Hippocampal formation (tissue), 2 donors: ENCODE measurements around the gene KIF3A.

Experiments used
- DNase-seq, 2 donors: peaks; one replicate each; lab custom pipeline; 2025; lab: John Stamatoyannopoulos, UW

KIF3A gene

DNA sequence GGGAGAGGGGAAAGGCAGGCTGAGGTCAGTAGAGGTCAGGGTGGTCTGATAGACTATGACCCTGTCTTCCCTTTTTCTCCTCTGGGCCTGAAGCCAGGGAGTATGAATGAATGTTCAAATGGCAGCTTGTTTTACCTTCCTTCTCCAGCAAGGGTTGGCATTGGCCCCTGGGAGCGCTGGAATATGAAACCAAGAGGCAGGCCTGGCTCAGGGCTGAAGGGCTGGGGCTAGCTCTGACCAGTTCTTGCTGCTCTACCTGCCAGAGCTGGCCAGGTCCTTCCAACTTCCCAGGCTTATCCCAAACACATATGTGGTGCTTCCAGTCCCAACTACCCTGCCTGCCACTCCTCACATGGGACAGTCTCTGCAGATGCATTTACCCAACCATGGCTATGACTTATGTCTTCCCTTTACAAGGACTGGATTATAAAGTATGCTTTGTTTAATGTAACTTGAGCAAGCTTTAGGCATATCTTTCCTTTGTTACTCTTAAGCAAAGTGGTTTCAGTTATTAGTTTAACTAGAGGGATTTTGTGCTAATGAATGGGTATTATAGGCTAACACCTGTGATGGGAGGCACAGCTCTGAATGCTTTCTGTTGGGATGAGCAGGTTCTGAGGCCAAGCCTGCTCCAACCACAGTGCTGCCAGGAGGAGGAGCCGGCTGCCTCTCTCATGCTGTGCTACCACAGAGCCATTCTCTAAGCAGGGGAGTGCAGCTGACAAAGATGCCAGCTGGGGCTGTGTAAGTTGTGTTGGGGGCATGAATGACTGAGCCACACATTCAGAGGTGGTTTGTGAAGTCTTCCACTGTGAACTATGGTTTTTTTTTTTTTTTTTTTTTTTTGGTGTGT is 16.0 kb upstream of the KIF3A start:
- DNase-seq = peak; percentile 73 to 75

DNA sequence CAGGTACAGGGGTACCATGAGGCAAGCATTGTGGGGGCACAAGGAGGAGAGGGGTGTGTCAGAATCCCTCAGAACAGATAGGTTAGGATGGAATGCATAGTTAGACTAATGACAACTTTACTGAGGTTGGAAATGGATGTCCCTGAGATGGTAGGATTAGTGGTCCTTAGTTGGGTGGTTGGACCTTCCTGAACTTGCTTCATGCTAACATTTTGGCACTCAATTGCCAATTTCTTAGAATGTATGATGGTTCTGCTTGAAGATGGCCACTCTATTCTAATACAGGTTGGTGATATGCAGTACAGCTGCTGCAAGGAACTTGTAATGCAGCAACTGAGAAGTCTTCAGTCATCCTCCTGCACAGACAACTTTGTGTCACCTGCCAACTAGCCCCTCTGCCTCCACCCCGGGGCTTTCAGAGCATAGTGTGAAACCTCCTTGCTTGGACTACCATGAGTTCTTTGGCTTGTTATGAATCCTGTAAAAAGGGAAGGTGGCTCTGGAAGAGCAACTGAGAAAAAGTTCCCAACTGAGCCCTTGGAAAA is 15.3 kb upstream of the KIF3A start:
- DNase-seq = no peak

- no peak for DNase-seq
Measured at GRCh38 chr5:132751971-132752580, 14.7 kb upstream of the KIF3A start.

DNA sequence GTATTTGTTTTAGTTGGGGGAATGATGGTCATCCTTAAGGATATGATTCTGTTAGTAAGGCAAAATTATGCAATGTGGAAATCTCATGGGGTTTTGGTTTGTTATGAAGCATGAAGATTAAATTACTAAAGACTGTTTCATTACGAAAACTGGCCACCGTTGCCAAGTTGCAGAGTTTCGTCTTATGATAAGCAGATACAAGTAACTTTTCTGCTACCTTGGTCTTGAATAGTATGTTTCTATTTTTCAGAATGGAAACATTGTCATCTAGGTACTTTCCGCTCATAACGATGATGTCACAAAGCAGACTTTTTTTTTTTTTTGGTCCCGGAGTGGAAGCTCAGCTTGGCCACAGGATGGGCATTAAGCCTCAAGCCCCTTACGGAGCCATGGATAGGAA is 14.1 kb upstream of the KIF3A start:
- no peak for DNase-seq

GRCh38 chr5:132750471-132751230 is 13.3 kb upstream of the KIF3A start:
- no peak for DNase-seq

DNA sequence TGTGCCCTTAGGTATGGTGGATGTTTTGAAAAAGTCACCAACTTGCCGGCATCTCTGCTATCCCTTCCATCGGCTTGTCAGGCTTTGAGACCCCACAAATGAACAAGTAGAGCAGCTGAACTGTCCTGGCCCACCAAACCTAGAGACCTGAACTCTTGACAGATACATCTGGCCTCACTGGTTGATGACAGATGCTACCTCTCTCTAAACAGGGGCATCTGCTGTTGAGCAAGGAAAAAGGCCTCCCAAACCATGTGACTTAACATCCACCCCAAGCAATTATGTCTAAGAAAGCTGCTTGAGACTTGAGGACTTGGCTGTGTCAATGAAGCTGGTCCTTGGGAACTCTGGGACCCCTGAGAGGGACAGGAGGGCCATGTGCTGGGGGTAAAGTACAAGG is 12.2 kb upstream of the KIF3A start:
- DNase-seq = no peak

DNA sequence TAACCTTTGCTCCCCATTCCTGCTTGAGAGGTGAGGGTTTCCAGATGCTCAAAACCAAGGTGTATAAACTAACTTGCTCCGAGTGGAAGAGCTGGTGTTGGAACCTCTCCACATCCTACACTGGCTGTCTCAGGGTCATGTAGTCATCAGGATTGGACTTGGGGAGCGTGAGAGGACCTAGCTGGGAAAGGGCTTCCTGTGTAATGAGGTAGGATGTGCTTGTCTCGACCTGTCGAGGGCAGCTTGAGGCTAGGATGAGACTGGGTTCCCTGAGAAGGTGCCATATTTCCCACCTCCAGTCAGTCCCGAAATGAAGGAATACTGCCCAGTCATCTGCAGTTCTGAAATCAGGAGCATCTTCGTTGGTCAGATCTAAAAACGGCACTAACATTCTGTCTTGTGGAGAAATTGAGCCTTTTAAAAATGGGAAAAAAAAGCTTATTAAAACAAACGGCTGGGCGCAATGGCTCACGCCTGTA is 11.2 kb upstream of the KIF3A start:
- DNase-seq = no peak

DNA sequence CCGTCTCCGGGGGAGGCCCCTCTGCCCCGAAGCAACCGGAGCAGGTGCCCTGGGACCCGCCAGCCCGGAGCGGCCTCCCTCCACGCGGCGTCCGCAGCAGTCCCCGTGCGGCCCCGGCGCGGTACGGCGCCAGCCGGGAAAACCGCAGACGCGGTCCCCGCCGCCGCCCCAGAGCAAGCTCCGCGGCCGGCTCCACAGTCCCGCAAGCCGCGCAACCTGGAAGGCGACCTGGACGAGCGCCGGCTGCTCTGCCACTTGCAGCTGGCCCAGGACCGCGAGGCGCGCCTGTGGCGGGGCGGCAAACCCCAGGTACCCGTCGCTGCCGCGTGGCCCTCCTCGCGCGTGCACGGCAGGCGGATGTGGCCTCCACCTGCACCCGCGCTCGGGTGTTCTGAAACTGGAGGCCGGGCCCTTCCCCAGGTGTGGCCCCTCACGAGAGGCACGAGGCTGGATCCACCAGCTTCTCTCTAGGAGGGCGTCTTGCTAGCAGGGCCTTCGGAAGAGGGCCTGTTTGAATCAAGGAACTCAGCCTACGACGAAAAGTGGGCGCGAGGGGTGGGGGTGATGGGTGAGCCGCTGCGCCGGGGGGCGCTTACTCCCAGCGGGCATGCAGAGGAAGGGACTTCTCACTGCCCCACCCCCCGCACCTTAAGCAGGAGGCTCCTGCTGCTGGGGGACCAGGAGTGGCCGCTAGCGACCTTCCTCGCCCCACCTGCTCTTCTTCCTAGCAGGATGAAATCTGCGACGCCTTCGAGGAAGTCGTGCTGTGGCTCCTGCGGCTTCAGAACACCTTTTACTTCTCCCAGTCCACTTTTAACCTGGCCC is 10.5 kb upstream of the KIF3A start:
- DNase-seq = no peak

- peak in 1 of 2 donors; percentile 10 for DNase-seq
Measured at GRCh38 chr5:132746954-132747615, 9.7 kb upstream of the KIF3A start, which contains the start of gene CCNI2. Gene CCNI2 (plus strand): TSS chr5:132747426. CDS start chr5:132747496, 70 bp downstream.

DNA sequence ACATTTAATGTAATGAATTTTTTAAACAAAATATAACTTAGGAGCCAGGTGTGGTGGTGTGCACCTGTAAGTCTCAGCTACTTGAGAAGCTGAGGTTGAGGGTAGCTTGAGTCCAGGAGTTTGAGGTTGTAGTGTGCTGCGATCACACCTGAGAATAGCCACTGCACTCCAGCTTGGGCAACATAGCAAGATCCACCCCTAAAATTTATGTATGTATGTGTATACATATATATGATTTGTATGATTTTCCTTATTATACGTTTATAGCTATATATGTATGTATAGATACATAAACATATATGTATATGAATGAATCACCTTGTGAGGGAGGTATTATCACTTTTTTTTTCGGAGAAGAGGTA is 9.2 kb upstream of the KIF3A start:
- no peak for DNase-seq

DNA sequence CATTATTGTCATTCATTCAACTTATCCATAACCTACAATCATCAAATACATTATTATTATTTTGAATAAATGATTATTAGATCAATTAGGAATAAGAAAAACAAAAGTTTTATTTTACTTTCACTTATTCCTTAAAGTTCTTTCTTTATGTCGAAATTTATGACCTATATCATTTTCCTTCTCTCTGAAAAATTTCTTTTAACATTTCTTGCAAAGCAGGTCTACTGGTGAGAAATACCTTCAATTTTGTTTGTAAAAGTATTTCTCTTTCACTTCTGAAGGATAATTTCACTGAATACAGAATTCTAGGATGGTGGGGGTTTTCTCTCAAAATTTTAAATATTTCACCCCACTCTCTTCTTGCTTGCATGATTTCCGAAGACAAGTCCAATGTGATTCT is 7.3 kb upstream of the KIF3A start:
- no peak for DNase-seq

DNA sequence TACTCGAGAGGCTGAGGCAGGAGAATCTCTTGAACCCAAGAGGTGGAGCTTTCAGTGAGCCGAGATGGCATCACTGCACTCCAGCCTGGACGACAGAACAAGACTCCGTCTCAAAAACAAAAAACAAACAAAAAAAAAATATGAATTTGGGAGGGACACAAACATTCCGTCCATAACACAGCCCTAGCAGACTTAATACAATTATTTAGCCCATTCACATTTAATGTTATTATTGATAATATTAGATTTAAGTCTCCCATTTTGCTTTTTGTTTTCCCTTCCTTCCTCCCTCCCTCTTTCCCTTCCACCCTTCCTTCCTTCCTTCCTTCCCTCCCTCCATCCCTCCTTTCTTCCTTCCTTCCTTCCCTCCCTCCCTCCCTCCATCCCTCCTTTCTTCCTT is 5.3 kb upstream of the KIF3A start:
- no peak for DNase-seq

GRCh38 chr5:132742158-132742557 is 4.8 kb upstream of the KIF3A start:
- no peak for DNase-seq

DNA sequence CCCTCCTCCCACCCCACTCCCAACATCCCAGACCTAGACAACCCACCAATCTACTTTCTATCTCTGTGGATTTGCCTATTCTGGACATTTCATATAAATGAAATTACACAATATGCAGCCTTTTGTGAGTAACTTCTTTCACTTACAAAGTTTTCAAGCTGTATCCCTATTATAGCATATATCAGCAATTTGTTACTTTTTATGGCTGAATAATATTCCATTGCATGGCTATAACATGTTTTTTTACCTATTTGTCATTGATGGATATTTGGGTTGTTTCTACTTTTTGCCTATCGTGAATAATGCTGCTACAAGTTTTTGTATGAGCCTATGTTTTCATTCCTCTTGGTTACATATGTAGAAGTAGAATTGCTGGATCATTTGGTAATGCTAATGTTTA is 1.9 kb upstream of the KIF3A start:
- DNase-seq = no peak

DNA sequence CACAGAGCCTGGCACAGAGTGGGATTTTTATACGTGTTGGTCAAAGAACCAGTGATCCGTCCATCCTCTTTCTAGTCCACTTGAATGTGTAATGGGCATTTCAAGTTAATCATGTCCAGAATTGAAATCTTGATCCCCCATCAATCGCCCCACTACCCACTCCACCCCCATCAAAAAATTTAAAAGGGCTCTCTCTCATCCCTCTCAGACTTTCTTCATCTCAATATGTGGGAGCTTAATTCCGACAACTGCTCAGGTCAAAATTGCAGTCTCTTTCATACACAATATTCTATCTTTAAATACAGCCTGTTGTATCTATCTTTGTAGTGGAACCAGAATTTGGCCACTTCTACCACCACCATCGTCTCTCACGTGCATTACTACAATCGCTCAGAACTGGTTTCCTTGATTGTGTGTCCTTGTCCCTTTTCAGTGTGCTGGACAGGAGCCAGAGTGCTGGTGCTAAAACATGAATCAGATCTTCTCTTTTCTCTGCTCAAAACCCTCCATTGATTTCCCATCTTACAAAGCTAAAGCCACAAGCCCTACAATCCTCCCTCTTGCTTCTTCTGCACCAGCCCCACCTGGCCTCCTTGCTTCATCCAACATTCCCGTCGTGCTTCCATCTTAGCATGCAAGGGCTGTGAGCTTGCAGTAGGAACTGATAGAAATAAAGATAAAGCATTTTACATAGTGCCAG is 786 bp upstream of the KIF3A start:
- no peak for DNase-seq

DNA sequence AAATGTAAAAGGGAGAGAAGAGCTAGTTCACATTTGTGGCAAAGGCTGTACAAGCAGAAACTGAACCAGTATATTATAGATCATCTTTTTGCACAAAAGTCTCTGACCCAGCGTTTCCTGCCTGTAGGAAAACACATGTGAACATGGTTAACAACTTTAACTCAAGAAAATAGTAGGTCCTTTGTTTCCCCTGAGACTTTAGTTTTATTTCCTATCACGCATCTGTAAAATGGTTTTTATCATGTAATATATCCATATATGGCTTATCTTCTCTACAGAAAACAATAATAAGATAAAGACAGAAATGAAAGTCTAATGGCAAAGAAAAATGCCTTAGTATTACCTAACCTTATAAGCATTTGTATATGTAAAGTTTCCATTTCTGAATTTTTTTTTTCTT is 2.7 kb downstream of the KIF3A start:
- no peak for DNase-seq

DNA sequence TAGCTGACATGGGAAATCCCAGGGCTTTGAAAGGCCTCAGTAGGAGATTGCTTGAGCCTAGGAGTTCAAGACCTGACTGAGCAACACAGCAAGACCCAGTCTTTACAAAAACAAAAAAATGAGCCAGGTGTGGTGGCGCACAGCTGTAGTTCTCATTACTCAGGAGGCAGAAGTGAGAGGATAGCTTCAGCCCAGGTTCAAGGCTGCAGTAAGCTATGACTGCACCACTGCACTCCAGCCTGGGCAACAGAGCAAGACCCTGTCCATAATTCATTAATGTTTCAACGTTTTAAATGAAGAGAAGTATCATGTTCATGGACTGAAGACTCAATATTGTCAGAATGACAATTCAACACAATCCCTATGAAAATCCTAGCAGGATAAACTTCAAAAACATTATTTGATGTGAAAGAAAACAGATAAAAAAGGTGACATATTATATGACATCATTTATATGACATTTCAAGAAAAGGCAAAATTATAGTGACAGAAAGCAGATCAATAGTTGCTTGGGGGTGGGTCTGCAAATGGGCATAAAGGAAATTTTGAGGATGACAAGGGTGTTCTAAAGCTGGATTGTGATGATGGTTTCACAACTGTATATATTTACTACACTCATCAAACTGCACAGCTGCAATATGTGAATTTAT is 3.7 kb downstream of the KIF3A start:
- DNase-seq = no peak

DNA sequence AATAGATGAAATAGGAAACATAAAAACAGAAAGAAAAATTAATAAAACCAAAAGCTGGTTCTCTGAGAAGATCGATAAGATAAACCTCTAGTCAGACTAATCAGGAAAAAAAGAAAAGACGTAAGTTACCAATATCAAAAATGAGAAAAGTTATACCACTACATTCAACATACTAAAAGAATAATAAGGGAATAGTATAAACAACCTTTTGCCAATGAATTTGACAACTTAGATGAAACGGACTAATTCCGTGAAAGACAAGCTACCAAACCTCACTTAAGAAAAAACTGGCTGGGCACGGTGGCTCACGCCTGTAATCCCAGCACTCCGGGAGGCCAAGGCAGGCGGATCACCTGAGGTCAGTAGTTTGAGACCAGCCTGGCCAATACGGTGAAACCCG is 7.5 kb downstream of the KIF3A start:
- DNase-seq = no peak

DNA sequence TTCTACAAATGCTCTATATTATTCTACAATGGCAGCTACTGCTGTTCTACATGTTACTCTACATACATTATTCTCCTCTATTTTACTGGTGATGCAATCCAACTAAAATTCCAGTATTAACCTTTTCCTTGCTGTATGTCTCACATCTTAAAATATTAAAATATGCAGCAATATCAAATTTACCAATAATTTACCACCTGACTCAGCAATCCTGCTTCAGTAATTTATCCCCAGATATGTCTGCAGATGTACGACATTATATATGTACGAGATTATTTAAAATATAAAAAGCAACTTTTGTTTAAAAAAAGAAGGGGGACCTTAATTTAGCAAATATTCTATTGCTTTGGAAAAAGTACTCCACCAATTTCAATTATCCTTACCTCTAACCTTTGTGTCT is 11.6 kb downstream of the KIF3A start:
- no peak for DNase-seq
